Uterus (tissue), 4 donors: ENCODE measurements around the gene PCBP2. TPM values are rescaled to one million over a fixed set of nuclear protein-coding genes. Genes with fewer than 3 reads are reported as not detected.

Experiments
- DNase-seq, 2 donors: peaks; one replicate each; pipeline ENCODE4 v3.0.0-alpha.2; 2019 to 2020
- H3K27ac ChIP-seq, 2 donors: fragments of 200-600 bp; sonication (generic); 1 replicate in 1 of 2; 2 replicates in 1 of 2; pipeline ENCODE4 v1.5.1; 2016 to 2018
- H3K27me3 ChIP-seq, 2 donors: fragments of 200-600 bp; sonication (generic); one replicate each; pipeline ENCODE4 v1.5.1; 2018 to 2019; ENCODE audit warnings: control low read depth in 1 of 2
- H3K36me3 ChIP-seq, 2 donors: fragments of 200-600 bp; sonication (generic); one replicate each; pipeline ENCODE4 v1.5.1; 2019; ENCODE audit warnings: control low read depth in 1 of 2
- H3K4me1 ChIP-seq, 2 donors: fragments of 200-600 bp; sonication (generic); one replicate each; pipeline ENCODE4 v1.5.1; 2018 to 2019; ENCODE audit warnings: control low read depth in 1 of 2
- H3K4me3 ChIP-seq, 2 donors: fragments of 200-600 bp; sonication (generic); 1 replicate in 1 of 2; 2 replicates in 1 of 2; pipeline ENCODE4 v1.5.1; 2018 to 2019; ENCODE audit warnings: mild to moderate bottlenecking in 1 of 2
- H3K9me3 ChIP-seq, 2 donors: fragments of 200-600 bp; sonication (generic); one replicate each; pipeline ENCODE4 v1.5.1; 2019; ENCODE audit warnings: control low read depth in 1 of 2
- CTCF ChIP-seq, 4 experiments: fragments of 200-600 bp in 2 of 4; fragments of 450-650 bp in 2 of 4; sonication (generic) in 2 of 4; IDR thresholded peaks; one replicate each; pipeline ENCODE4 v1.5.1; 2016 to 2019; ENCODE audit warnings: antibody characterized with exemption in 4 of 4, mild to moderate bottlenecking in 2 of 4, moderate library complexity in 1 of 4
- POLR2A ChIP-seq, 2 donors: fragments of 450-650 bp; IDR thresholded peaks; one replicate each; pipeline ENCODE4 v1.6.1; 2016; ENCODE audit warnings: antibody characterized with exemption in 2 of 2, mild to moderate bottlenecking in 1 of 2, moderate library complexity in 1 of 2
- intact Hi-C: fragments of 100-400 bp; cut with DNase I; formaldehyde crosslinking; loops from one replicate; pipeline ENCODE4 v1.15.1; 2023; ENCODE audit warnings: low total_unique reads
- total RNA-seq, 4 donors: library from RNA; depleted of rRNA in 3 of 4; stranded (reverse); fragments of >200 nt in 3 of 4; gene quantifications; one replicate each; pipeline versions ENCODE4 v1.1.0 to v1.2.4, GENCODE V29; 2014 to 2023
- donor health status: DM: yes; HTN: yes; CAD: no.

PCBP2 gene
- total RNA-seq, 4 donors from 2014 or later = 364 to 929 (median 383) TPM

- intact Hi-C loops = loop anchor here (10.0 kb wide), 1 partner anchor 46 kb away; the partner anchor contains the start of gene PCBP2
These were observed 49.1 kb downstream of the PCBP2 start, which contains the start of gene TARBP2 for GRCh38 chr12:53500776-53501614. Gene TARBP2, plus strand, starts transcription at chr12:53501283. Its CDS starts 126 bp downstream, at chr12:53501409.

GRCh38 chr12:53501615-53502181 lies 49.8 kb downstream of the PCBP2 start:
- H3K36me3 ChIP-seq = no peaks in the 10 kb centered on the region
- DNase-seq = peak in 1 of 2 donors; percentile 41
- intact Hi-C loops = loop anchor here (10.0 kb wide), 1 partner anchor 47 kb away; the partner anchor contains the start of gene PCBP2
- H3K4me3 ChIP-seq = peak overlapping the region; percentile 68 to 72
- TF ChIP-seq CTCF (IDR thresholded peaks at IDR 0.05) = no peak
- TF ChIP-seq POLR2A (IDR thresholded peaks at IDR 0.05) = no peak
- H3K27ac ChIP-seq = peak overlapping the region; percentile 96 to 99
- H3K27me3 ChIP-seq = no peaks in the 10 kb centered on the region
- peaks cover 0 to 19% of the 10 kb centered on the region in 2 donors for H3K4me1 ChIP-seq
- H3K9me3 ChIP-seq = no peaks in the 10 kb centered on the region

More at GRCh38 chr12:53500776-53501614, 49.1 kb downstream of the PCBP2 start, which contains the start of gene TARBP2:
- Histone ChIP-seq H3K9me3 (no peaks in the 10 kb centered on the region), H3K36me3 (no peaks in the 10 kb centered on the region), H3K4me3 (peak within 1 kb of the TSS; percentile 68 to 72), H3K27ac (peak within 1 kb of the TSS; percentile 96 to 99), H3K27me3 (no peaks in the 10 kb centered on the region), H3K4me1 (peaks cover 0 to 19% of the 10 kb centered on the region in 2 donors)
- TF ChIP-seq CTCF (IDR thresholded peaks at IDR 0.05) (peak in 3 of 4 experiments; percentile 4 to 19 (median 18)), POLR2A (IDR thresholded peaks at IDR 0.05) (peak; percentile 20 to 74)
- peak; percentile 99 to 100 for DNase-seq

DNA sequence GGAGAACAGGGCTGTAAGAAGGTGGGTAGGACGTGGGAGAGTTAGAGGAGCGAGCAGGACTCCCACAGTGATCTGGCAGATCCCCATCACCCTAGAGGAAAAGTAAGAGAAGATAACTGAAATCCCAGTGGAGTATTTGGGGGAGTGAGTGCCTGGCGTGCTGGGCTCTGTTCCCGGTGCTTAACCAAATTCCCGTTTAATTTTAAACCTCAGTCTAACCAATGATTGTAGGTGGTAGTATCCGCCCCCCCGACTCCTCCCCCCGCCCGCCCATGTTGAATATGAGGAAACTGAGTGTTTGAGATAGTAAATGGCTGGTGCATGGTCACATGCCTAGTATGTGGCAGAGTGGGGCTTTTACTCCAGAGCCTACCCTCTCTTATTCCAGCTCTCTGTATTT lies 50.4 kb downstream of the PCBP2 start:
- Histone ChIP-seq H3K27ac (peak overlapping the region; percentile 96 to 99), H3K36me3 (no peaks in the 10 kb centered on the region), H3K4me1 (peaks cover 0 to 19% of the 10 kb centered on the region in 2 donors), H3K4me3 (peak overlapping the region in 1 of 2 donors; percentile 72), H3K9me3 (no peaks in the 10 kb centered on the region), H3K27me3 (no peaks in the 10 kb centered on the region)
- peak; percentile 55 to 67 for DNase-seq
- intact Hi-C loops = loop anchor here (10.0 kb wide), 1 partner anchor 48 kb away; the partner anchor contains the start of gene PCBP2
- TF ChIP-seq CTCF (IDR thresholded peaks at IDR 0.05) (no peak), POLR2A (IDR thresholded peaks at IDR 0.05) (no peak)

DNA sequence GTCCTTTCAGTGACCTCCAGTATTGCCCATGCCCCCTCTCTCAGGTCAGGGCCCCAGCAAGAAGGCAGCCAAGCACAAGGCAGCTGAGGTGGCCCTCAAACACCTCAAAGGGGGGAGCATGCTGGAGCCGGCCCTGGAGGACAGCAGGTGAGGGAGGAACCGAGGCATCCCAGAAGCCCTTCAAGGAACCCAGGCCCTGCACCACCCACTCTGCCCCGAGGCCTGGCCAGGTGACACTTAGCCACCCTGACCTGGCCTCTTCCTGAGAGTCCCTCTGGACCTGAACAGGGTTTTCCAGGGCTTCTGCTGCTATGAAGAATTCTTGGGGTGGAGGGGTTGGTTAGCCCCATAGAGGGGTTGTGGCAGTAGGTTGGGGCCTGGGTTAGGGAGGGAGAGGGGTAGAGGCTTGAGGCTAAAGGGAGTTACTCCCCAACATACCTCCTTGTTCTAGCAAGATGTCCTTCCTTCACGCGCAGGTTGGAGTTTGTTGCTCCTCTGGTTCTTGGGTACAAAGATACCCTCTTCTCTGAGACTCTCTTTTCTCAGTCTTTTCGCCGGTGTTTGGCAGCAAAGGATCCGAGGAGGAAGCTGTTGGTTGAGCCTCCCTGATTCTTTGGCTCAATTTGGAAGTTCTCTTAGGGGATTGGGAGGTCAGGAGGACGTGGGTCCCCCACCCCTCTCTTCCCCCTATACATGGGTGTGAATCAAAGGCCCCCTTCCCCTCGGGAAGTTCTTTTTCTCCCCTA lies 51.3 kb downstream of the PCBP2 start:
- Histone ChIP-seq H3K36me3 (no peaks in the 10 kb centered on the region), H3K4me1 (peaks cover 0 to 19% of the 10 kb centered on the region in 2 donors), H3K4me3 (no peak overlapping the region), H3K27me3 (no peaks in the 10 kb centered on the region), H3K27ac (peak overlapping the region; percentile 96 to 99), H3K9me3 (no peaks in the 10 kb centered on the region)
- intact Hi-C loops = loop anchor here (10.0 kb wide), 1 partner anchor 48 kb away; the partner anchor contains the start of gene PCBP2
- peak in 1 of 2 donors; percentile 18 for DNase-seq
- no peak for TF ChIP-seq POLR2A (IDR thresholded peaks at IDR 0.05)
- TF ChIP-seq CTCF (IDR thresholded peaks at IDR 0.05) = no peak
